Heart left ventricle (tissue), 16 donors: Measurements from ENCODE around the gene SGIP1. TPM values are rescaled to one million over a fixed set of nuclear protein-coding genes. Genes with fewer than 3 reads are reported as not detected.

Experiments used
- ATAC-seq, 4 donors: fragments of 200-7000 bp; cut with Tn5 transposase; one replicate each; pipeline ENCODE4 v1.9.1; 2020 to 2022; ENCODE audit warnings: moderate library complexity in 4 of 4, mild to moderate bottlenecking in 3 of 4, moderate number of reproducible peaks in 1 of 4
- DNase-seq, 5 donors: peaks; one replicate each; pipeline ENCODE4 v3.0.0-alpha.2; 2020
- H3K27ac ChIP-seq, 12 donors: fragments of 200-600 bp; sonication (generic) in 4 of 12; one replicate each; pipeline versions ENCODE4 v1.5.0 to v1.8.0; 2016 to 2022; ENCODE audit warnings: mild to moderate bottlenecking in 2 of 12
- H3K27me3 ChIP-seq, 9 donors: fragments of 200-600 bp; sonication (generic) in 2 of 9; one replicate each; pipeline versions ENCODE4 v1.5.1 to v1.8.0; 2016 to 2022; ENCODE audit warnings: mild to moderate bottlenecking in 3 of 9
- H3K36me3 ChIP-seq, 9 donors: fragments of 200-600 bp; sonication (generic) in 2 of 9; one replicate each; pipeline versions ENCODE4 v1.5.0 to v1.8.0; 2018 to 2022; ENCODE audit warnings: mild to moderate bottlenecking in 2 of 9
- H3K4me1 ChIP-seq, 12 donors: fragments of 200-600 bp; sonication (generic) in 4 of 12; one replicate each; pipeline versions ENCODE4 v1.5.0 to v1.8.0; 2016 to 2022; ENCODE audit warnings: mild to moderate bottlenecking in 3 of 12
- H3K4me3 ChIP-seq, 12 donors: fragments of 200-600 bp; sonication (generic) in 4 of 12; one replicate each; pipeline versions ENCODE4 v1.5.0 to v1.8.0; 2017 to 2022; ENCODE audit warnings: mild to moderate bottlenecking in 9 of 12, moderate library complexity in 4 of 12
- H3K9me3 ChIP-seq, 12 donors: fragments of 200-600 bp; sonication (generic) in 4 of 12; one replicate each; pipeline versions ENCODE4 v1.5.0 to v1.8.0; 2016 to 2022; ENCODE audit warnings: mild to moderate bottlenecking in 1 of 12
- CTCF ChIP-seq, 12 donors: fragments of 200-600 bp; sonication (generic) in 4 of 12; IDR thresholded peaks; one replicate each; pipeline versions ENCODE4 v1.5.0 to v1.8.0; 2018 to 2022; ENCODE audit warnings: antibody characterized with exemption in 12 of 12, mild to moderate bottlenecking in 5 of 12
- POLR2A ChIP-seq, 2 donors: fragments of 450-650 bp; IDR thresholded peaks; one replicate each; pipeline ENCODE4 v1.6.1; 2017; ENCODE audit warnings: antibody characterized with exemption in 2 of 2, mild to moderate bottlenecking in 2 of 2, moderate library complexity in 2 of 2
- WGBS, 4 donors: extraction: QIAGEN DNeasy Blood & Tissue Kit in 2 of 4; methylation state at CpG; one replicate each; pipeline versions ENCODE4 v1.1.5 to v1.1.7; 2013 to 2018; 5-methylcytosine and 5-hydroxymethylcytosine counted together
- intact Hi-C, 10 donors: fragments of 100-400 bp; cut with DNase I; formaldehyde crosslinking; loops; one replicate each; pipeline versions ENCODE4 v1.11.1 to v1.14.2; 2022
- polyA plus RNA-seq, 2 donors: library from polyadenylated mRNA; stranded (reverse); fragments of 200-250 nt; gene quantifications; one replicate each; pipeline ENCODE4 v1.2.3, GENCODE V29; 2013
- total RNA-seq, 9 donors: library from RNA; depleted of rRNA in 2 of 9; stranded (reverse); fragments of >200 nt in 2 of 9; fragmentation: NEBNext Ultra II Directional in 3 of 9; extraction: Animal tissue kit (Norgen Biotek cat#: 25700) in 3 of 9; gene quantifications; one replicate each; pipeline versions ENCODE4 v1.1.0 to v1.2.4, GENCODE V29; 2016 to 2023
- donor health status: ischemic (EF 13 %, LVEDD 7.1; RV severe dilation, severe dysfunction).
- donor health status: healthy with polysubstance abuse.
- donor health status: DM: no; HTN: yes; CAD: no.
- donor health status: DM: no; HTN: no; CAD: no.
- donor health status: ischemic (EF 25% LVEDD 6.9; RV normal size, moderate dysfunction).
- donor health status: ischemic (EF 25% LVEDD 5.7; RV mildly dilated, moderate dysfunction).
- donor health status: healthy.
- donor health status: DM: yes; HTN: yes; CAD: no.
- donor health status: ischemic (EF 35%, LVEDD 5.7; RV mildly dilated, moderate dysfunction).
- donor health status: nonischemic (EF 11% LVEDD 7.7; RV severe dilation, severe dysfunction).
- donor health status: DM: yes; HTN: yes; CAD: no.
- donor health status: PGD.
- donor health status: ischemic (EF 29% LVEDD 5.4; RV normal size, mild dysfunction).
- donor health status: nonischemic (EF 23%, LVEDD 6.1; RV moderate dilation, normal function).

The SGIP1 gene
- total and polyA plus RNA-seq, 11 donors: 2.1 to 17.3 (median 5.0) TPM

DNA sequence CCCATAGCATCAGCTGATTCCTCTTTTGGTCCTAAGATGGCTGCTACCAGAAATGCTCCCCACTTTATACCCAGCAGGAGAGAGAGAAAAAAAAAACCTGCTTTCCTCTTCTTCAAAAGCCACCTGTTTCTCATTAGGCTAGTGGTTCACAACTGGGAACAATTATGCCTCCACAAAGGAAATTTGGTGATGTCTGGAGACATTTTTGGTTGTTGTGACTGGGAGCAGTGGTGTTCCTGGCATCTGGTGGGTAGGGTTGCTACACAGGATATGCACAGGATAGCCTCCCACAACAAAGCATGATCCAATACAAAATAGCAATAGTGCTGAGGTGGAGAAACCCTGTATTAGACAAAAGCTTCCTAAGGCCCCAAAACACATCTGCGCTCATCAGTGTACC, 38.5 kb upstream of the SGIP1 start:
- no peak for DNase-seq
- H3K36me3 ChIP-seq: no peaks in the 10 kb centered on the region
- ATAC-seq: no peak
- H3K27ac ChIP-seq: no peak overlapping the region
- no peak for TF ChIP-seq CTCF (IDR thresholded peaks at IDR 0.05)
- TF ChIP-seq POLR2A (IDR thresholded peaks at IDR 0.05): no peak
- no peaks in the 10 kb centered on the region for H3K9me3 ChIP-seq
- H3K4me3 ChIP-seq: no peak overlapping the region
- intact Hi-C loops: no loop called here
- H3K27me3 ChIP-seq: no peaks in the 10 kb centered on the region
- H3K4me1 ChIP-seq: peaks cover 0 to 8% (median 0%) of the 10 kb centered on the region in 12 donors
- 91 to 98% (median 93%) methylated on average over 1 of the region's 1 CpG for WGBS, 4 donors

DNA sequence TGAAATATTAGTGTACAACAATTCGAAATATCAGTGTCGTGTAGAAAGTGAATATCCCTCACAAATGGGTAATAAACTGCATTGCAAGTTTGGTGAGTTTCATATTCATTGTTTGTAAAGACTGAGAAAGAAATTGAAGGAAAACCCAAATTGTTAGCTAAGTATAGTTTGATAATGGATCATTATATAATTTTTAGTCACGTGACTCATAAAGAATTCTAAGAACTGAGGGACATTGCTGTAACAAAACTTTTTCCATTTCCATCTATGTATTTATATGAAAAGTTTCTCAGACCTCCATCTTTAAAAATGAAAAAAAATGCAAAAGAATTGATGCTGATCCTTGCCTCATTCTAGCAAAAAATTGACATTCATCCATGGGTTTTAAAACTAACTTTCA, 36.0 kb upstream of the SGIP1 start:
- ATAC-seq: no peak
- no peaks in the 10 kb centered on the region for H3K4me1 ChIP-seq
- no peak overlapping the region for H3K27ac ChIP-seq
- intact Hi-C loops: no loop called here
- H3K9me3 ChIP-seq: no peaks in the 10 kb centered on the region
- 88 to 95% (median 93%) methylated on average over 3 of the region's 3 CpGs for WGBS, 4 donors
- no peaks in the 10 kb centered on the region for H3K27me3 ChIP-seq
- no peak for TF ChIP-seq POLR2A (IDR thresholded peaks at IDR 0.05)
- TF ChIP-seq CTCF (IDR thresholded peaks at IDR 0.05): no peak
- no peak overlapping the region for H3K4me3 ChIP-seq
- no peaks in the 10 kb centered on the region for H3K36me3 ChIP-seq
- DNase-seq: no peak

- H3K27me3 ChIP-seq: no peaks in the 10 kb centered on the region
- H3K4me1 ChIP-seq: peaks cover 0 to 9% (median 0%) of the 10 kb centered on the region in 12 donors
- H3K4me3 ChIP-seq: no peak overlapping the region
- H3K27ac ChIP-seq: no peak overlapping the region
- ATAC-seq (no peak), DNase-seq (no peak)
- H3K9me3 ChIP-seq: no peaks in the 10 kb centered on the region
- intact Hi-C loops: loop anchor here in 8 of 10 donors (5.0 to 10.0 kb wide), 7 partner anchors 46 to 536 kb away; no protein-coding TSS in a partner anchor
- H3K36me3 ChIP-seq: no peaks in the 10 kb centered on the region
- WGBS, 4 donors: 78 to 91% (median 82%) methylated on average over 1 of the region's 1 CpG
- no peak for TF ChIP-seq CTCF (IDR thresholded peaks at IDR 0.05)
- no peak for TF ChIP-seq POLR2A (IDR thresholded peaks at IDR 0.05)
Measured at GRCh38 chr1:66500301-66500700, 33.7 kb upstream of the SGIP1 start.

GRCh38 chr1:66502086-66502485, 31.9 kb upstream of the SGIP1 start:
- intact Hi-C loops: loop anchor here in 8 of 10 donors (2.0 to 10.0 kb wide), 8 partner anchors 47 to 537 kb away; no protein-coding TSS in a partner anchor

More at GRCh38 chr1:66502086-66502485, 31.9 kb upstream of the SGIP1 start:
- ATAC-seq (no peak), DNase-seq (no peak)
- 72 to 84% (median 79%) methylated on average over 1 of the region's 1 CpG for WGBS, 4 donors
- no peak overlapping the region for H3K4me3 ChIP-seq
- H3K27me3 ChIP-seq: no peaks in the 10 kb centered on the region
- H3K9me3 ChIP-seq: no peaks in the 10 kb centered on the region
- TF ChIP-seq CTCF (IDR thresholded peaks at IDR 0.05): no peak
- TF ChIP-seq POLR2A (IDR thresholded peaks at IDR 0.05): no peak
- H3K4me1 ChIP-seq: peaks cover 0 to 14% (median 0%) of the 10 kb centered on the region in 12 donors
- H3K27ac ChIP-seq: no peak overlapping the region
- no peaks in the 10 kb centered on the region for H3K36me3 ChIP-seq
